Suprapubic skin (tissue), 4 donors: ENCODE measurements around the gene ACTR6. TPM values are rescaled to one million over a fixed set of nuclear protein-coding genes. Genes with fewer than 3 reads are reported as not detected.

ENCODE experiments used
- DNase-seq, 2 donors: peaks; one replicate each; pipeline ENCODE4 v3.0.0-alpha.2; 2019; ENCODE audit warnings: low spot score in 2 of 2
- H3K27ac ChIP-seq: fragments of 200-600 bp; sonication (generic); one replicate; pipeline ENCODE4 v1.5.1; 2019
- H3K27me3 ChIP-seq: fragments of 200-600 bp; sonication (generic); one replicate; pipeline ENCODE4 v1.5.1; 2019
- H3K36me3 ChIP-seq: fragments of 200-600 bp; sonication (generic); one replicate; pipeline ENCODE4 v1.5.1; 2019
- H3K4me1 ChIP-seq: fragments of 200-600 bp; sonication (generic); one replicate; pipeline ENCODE4 v1.5.1; 2019
- H3K4me3 ChIP-seq: fragments of 200-600 bp; sonication (generic); one replicate; pipeline ENCODE4 v1.5.1; 2019; ENCODE audit warnings: mild to moderate bottlenecking
- H3K9me3 ChIP-seq: fragments of 200-600 bp; sonication (generic); one replicate; pipeline ENCODE4 v1.5.1; 2019
- CTCF ChIP-seq, 2 donors: fragments of 200-600 bp in 1 of 2; fragments of 450-650 bp in 1 of 2; sonication (generic) in 1 of 2; IDR thresholded peaks; one replicate each; pipeline ENCODE4 v1.5.1; 2016 to 2019; ENCODE audit warnings: antibody characterized with exemption in 2 of 2, mild to moderate bottlenecking in 1 of 2, moderate library complexity in 1 of 2
- EP300 ChIP-seq: sonication (generic); formaldehyde crosslinking; IDR thresholded peaks from one replicate; pipeline ENCODE4 v1.6.1; 2017; ENCODE audit warnings: antibody characterized with exemption
- POLR2A ChIP-seq, 2 donors: fragments of 450-650 bp; IDR thresholded peaks; one replicate each; pipeline ENCODE4 v1.6.1; 2017; ENCODE audit warnings: antibody characterized with exemption in 2 of 2, mild to moderate bottlenecking in 2 of 2, moderate library complexity in 2 of 2
- POLR2AphosphoS5 ChIP-seq, 3 donors: sonication (generic); formaldehyde crosslinking; IDR thresholded peaks; one replicate each; pipeline ENCODE4 v1.6.1; 2017; ENCODE audit warnings: antibody characterized with exemption in 3 of 3
- WGBS: methylation state at CpG from one replicate; pipeline ENCODE4 v1.1.5; 2018; 5-methylcytosine and 5-hydroxymethylcytosine counted together
- total RNA-seq, 4 donors: library from RNA; depleted of rRNA; stranded (reverse); fragments of >200 nt; gene quantifications; one replicate each; pipeline ENCODE4 v1.1.0, GENCODE V29; 2016

ACTR6 gene
- total RNA-seq, 4 donors from 2014 or later, result 10.6 to 36.6 (median 11.7) TPM

GRCh38 chr12:100265732-100266584 is 65.3 kb downstream of the ACTR6 start:
- no peak for DNase-seq
- 55% methylated on average over 11 of the region's 11 CpGs for WGBS
- Histone ChIP-seq H3K4me3 (peak overlapping the region; percentile 98), H3K4me1 (peaks cover 30% of the 10 kb centered on the region), H3K27me3 (no peaks in the 10 kb centered on the region), H3K27ac (peak overlapping the region; percentile 97), H3K9me3 (no peaks in the 10 kb centered on the region), H3K36me3 (no peaks in the 10 kb centered on the region)
- TF ChIP-seq CTCF (IDR thresholded peaks at IDR 0.05), result no peak
- no peak for TF ChIP-seq EP300
- TF ChIP-seq POLR2A (IDR thresholded peaks at IDR 0.05), result no peak

- Histone ChIP-seq H3K27me3 (no peaks in the 10 kb centered on the region), H3K27ac (peak overlapping the region; percentile 97), H3K36me3 (no peaks in the 10 kb centered on the region), H3K9me3 (no peaks in the 10 kb centered on the region), H3K4me1 (peaks cover 35% of the 10 kb centered on the region), H3K4me3 (peak overlapping the region; percentile 98)
- WGBS, result 0% methylated on average over 6 of the region's 6 CpGs
- peak; percentile 94 to 96 for DNase-seq
- TF ChIP-seq CTCF (IDR thresholded peaks at IDR 0.05), result no peak
- TF ChIP-seq POLR2A (IDR thresholded peaks at IDR 0.05), result no peak
- TF ChIP-seq EP300, result no peak
Measured at GRCh38 chr12:100266585-100266834, 65.9 kb downstream of the ACTR6 start.

- whole genome bisulfite sequencing, result 0% methylated on average over 32 of the region's 62 CpGs
- H3K27me3 ChIP-seq, result no peaks in the 10 kb centered on the region
- H3K27ac ChIP-seq, result peak within 1 kb of the TSS; percentile 97
- peaks cover 37% of the 10 kb centered on the region for H3K4me1 ChIP-seq
- H3K9me3 ChIP-seq, result no peaks in the 10 kb centered on the region
- peak in 1 of 3 donors; percentile 48 for TF ChIP-seq POLR2AphosphoS5 (IDR thresholded peaks at IDR 0.05)
- peak in 1 of 2 donors; percentile 50 for TF ChIP-seq POLR2A (IDR thresholded peaks at IDR 0.05)
- no peak for TF ChIP-seq EP300
- TF ChIP-seq CTCF (IDR thresholded peaks at IDR 0.05), result no peak
- no peaks in the 10 kb centered on the region for H3K36me3 ChIP-seq
- peak within 1 kb of the TSS; percentile 98 for H3K4me3 ChIP-seq
- DNase-seq, result peak; percentile 98
Measured at GRCh38 chr12:100266835-100267602, 66.4 kb downstream of the ACTR6 start, which contains the start of the genes DEPDC4 and SCYL2. Gene DEPDC4, minus strand, starts transcription at chr12:100267079. Its CDS starts 3 bp downstream, at chr12:100267076. Gene SCYL2, plus strand, starts transcription at chr12:100267177. Its CDS starts 15,794 bp downstream, at chr12:100282971.

- Histone ChIP-seq H3K4me3 (peak overlapping the region; percentile 98), H3K9me3 (no peaks in the 10 kb centered on the region), H3K36me3 (no peaks in the 10 kb centered on the region), H3K27ac (peak overlapping the region; percentile 97), H3K27me3 (no peaks in the 10 kb centered on the region), H3K4me1 (peaks cover 37% of the 10 kb centered on the region)
- 1% methylated on average over 30 of the region's 33 CpGs for WGBS
- TF ChIP-seq POLR2A (IDR thresholded peaks at IDR 0.05) (no peak), CTCF (IDR thresholded peaks at IDR 0.05) (no peak), EP300 (no peak), POLR2AphosphoS5 (IDR thresholded peaks at IDR 0.05) (no peak)
- peak in 1 of 2 donors; percentile 71 for DNase-seq
Measured at GRCh38 chr12:100267603-100268281, 67.1 kb downstream of the ACTR6 start.
